Measurements from ENCODE around the gene SLC38A8. TPM values are rescaled to one million over a fixed set of nuclear protein-coding genes. Genes with fewer than 3 reads are reported as not detected.

The SLC38A8 gene
- total RNA-seq, 1 experiment from 2014 or later: not detected

DNA sequence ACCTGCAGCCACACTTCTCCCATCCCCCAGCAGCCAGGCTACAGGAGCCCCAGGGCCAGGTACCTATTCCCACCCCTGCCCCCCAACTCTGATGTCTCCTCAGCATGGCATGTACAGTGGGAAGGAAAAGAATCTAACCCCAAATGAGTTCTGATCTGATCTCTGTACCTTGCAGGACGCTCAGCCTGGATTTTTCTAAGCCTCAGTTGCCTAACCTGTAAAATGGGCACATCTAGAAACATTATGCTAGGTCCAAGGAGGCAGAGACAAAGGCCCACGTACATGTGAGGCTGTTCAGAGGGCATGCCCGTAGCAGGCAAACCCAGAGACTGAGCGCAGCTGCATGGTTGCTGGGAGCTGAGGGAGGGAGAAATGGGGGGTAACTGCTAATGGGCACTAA is 35.1 kb downstream of the SLC38A8 start:
- no peaks in the 10 kb centered on the region for H3K9me3 ChIP-seq (ENCODE audit: control insufficient read depth, insufficient read depth, low read depth, low read length)
- no peaks in the 10 kb centered on the region for H3K36me3 ChIP-seq (ENCODE audit: control insufficient read depth, insufficient read depth, low read length)
- BruUV-seq (replicated peaks): no TSS peak
- no peak for ATAC-seq
- intact Hi-C loops (cut with micrococcal nuclease; ENCODE audit: unreplicated experiment) (no loop called here), in situ Hi-C loops (cut with HindIII; ENCODE audit: low pct_unique_long_range_greater_than_20kb, low sequenced_read_pairs) (no loop called here)
- H3K27me3 ChIP-seq (ENCODE audit: control insufficient read depth, insufficient read depth, low read length): no peaks in the 10 kb centered on the region
- TF ChIP-seq TCF7L2 (IDR thresholded peaks at IDR 0.05; ENCODE audit: low read depth, low read length): no peak
- no peak for TF ChIP-seq REST (IDR thresholded peaks at IDR 0.05; ENCODE audit: insufficient read depth in 1 of 2, low read depth in 2 of 2, low read length in 1 of 2)
- TF ChIP-seq SIN3A (IDR thresholded peaks at IDR 0.05; ENCODE audit: borderline replicate concordance, insufficient read depth, low read depth, low read length): no peak
- no peak for TF ChIP-seq POLR2AphosphoS5 (IDR thresholded peaks at IDR 0.05; ENCODE audit: low read depth, low read length)
- TF ChIP-seq, protein P1, sequence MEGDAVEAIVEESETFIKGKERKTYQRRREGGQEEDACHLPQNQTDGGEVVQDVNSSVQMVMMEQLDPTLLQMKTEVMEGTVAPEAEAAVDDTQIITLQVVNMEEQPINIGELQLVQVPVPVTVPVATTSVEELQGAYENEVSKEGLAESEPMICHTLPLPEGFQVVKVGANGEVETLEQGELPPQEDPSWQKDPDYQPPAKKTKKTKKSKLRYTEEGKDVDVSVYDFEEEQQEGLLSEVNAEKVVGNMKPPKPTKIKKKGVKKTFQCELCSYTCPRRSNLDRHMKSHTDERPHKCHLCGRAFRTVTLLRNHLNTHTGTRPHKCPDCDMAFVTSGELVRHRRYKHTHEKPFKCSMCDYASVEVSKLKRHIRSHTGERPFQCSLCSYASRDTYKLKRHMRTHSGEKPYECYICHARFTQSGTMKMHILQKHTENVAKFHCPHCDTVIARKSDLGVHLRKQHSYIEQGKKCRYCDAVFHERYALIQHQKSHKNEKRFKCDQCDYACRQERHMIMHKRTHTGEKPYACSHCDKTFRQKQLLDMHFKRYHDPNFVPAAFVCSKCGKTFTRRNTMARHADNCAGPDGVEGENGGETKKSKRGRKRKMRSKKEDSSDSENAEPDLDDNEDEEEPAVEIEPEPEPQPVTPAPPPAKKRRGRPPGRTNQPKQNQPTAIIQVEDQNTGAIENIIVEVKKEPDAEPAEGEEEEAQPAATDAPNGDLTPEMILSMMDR (IDR thresholded peaks at IDR 0.05): no peak
- no peak for DNase-seq (ENCODE audit: low read depth, low spot score)
- ChIA-PET POLR2A (no interaction called here), CTCF (no interaction called here)
- H3K27ac ChIP-seq (ENCODE audit: low read length): no peak overlapping the region
- no peak overlapping the region for H3K4me3 ChIP-seq (ENCODE audit: low read depth in 2 of 2, low read length in 2 of 2)
- H3K4me1 ChIP-seq (ENCODE audit: control insufficient read depth, insufficient read depth, low read length): no peaks in the 10 kb centered on the region

DNA sequence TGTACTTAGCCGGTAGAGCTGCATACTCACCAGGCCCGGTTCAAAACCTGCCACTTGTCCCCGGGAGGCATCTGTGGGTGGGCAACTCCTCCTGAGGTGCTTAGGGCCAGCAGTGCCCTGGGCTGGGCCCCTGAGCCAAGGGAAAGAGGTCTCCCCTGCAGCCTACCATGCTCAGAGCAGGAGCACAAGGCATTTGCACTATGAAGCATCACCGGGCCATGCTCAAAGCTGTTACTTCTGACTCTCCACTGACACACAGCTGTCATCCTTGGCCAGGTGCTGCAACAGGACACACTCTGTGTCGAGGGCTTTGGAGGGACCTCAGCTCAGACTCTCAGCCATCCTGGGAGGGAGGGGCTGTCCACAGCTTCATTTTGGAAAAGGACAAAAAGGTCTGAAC is 37.2 kb downstream of the SLC38A8 start:
- H3K36me3 ChIP-seq (ENCODE audit: control insufficient read depth, insufficient read depth, low read length): no peaks in the 10 kb centered on the region
- no peaks in the 10 kb centered on the region for H3K27me3 ChIP-seq (ENCODE audit: control insufficient read depth, insufficient read depth, low read length)
- H3K9me3 ChIP-seq (ENCODE audit: control insufficient read depth, insufficient read depth, low read depth, low read length): no peaks in the 10 kb centered on the region
- ChIA-PET CTCF (no interaction called here), POLR2A (interaction anchor here (0.6 kb wide), 1 partner anchor 31 kb away, joined by 3 read pairs; no protein-coding TSS in a partner anchor)
- BruUV-seq (replicated peaks): no TSS peak
- no peaks in the 10 kb centered on the region for H3K4me1 ChIP-seq (ENCODE audit: control insufficient read depth, insufficient read depth, low read length)
- no peak overlapping the region for H3K27ac ChIP-seq (ENCODE audit: low read length)
- TF ChIP-seq POLR2AphosphoS5 (IDR thresholded peaks at IDR 0.05; ENCODE audit: low read depth, low read length): no peak
- no peak for TF ChIP-seq SIN3A (IDR thresholded peaks at IDR 0.05; ENCODE audit: borderline replicate concordance, insufficient read depth, low read depth, low read length)
- TF ChIP-seq, protein P1 (IDR thresholded peaks at IDR 0.05): no peak
- no peak for TF ChIP-seq REST (IDR thresholded peaks at IDR 0.05; ENCODE audit: insufficient read depth in 1 of 2, low read depth in 2 of 2, low read length in 1 of 2)
- no peak for TF ChIP-seq TCF7L2 (IDR thresholded peaks at IDR 0.05; ENCODE audit: low read depth, low read length)
- intact Hi-C loops (cut with micrococcal nuclease; ENCODE audit: unreplicated experiment) (no loop called here), in situ Hi-C loops (cut with HindIII; ENCODE audit: low pct_unique_long_range_greater_than_20kb, low sequenced_read_pairs) (no loop called here)
- ATAC-seq: no peak
- H3K4me3 ChIP-seq (ENCODE audit: low read depth in 2 of 2, low read length in 2 of 2): no peak overlapping the region
- no peak for DNase-seq (ENCODE audit: low read depth, low spot score)

Data from Panc1 (cell line).